Stimulated activated CD8-positive, alpha-beta memory T cell treated with anti-CD3 and anti-CD28 coated beads, Interleukin-7, amount 100 ng/mL, for 1 hour (primary cell): Measurements from ENCODE around the gene ANP32E.

ENCODE experiments used
- DNase-seq, 2 donors: peaks; one replicate each; pipeline ENCODE4 v3.0.0-alpha.2; 2020; ENCODE audit warnings: low read depth in 2 of 2

The ANP32E gene

GRCh38 chr1:150171801-150172200 lies 64.1 kb downstream of the ANP32E start:
- no peak for DNase-seq

- peak in 1 of 2 donors; percentile 22 for DNase-seq
Observed at GRCh38 chr1:150168960-150169601, 66.8 kb downstream of the ANP32E start.
